Activated T-cell treated with anti-CD3 and anti-CD28 coated beads for 1 hour (primary cell): ENCODE measurements around the gene ATP6V1C2.
"Not testable (repeated sequence)": the region's sequence is repeated elsewhere in the genome, so short reads cannot be mapped to it uniquely, and the experiment has no call there.

Experiments used
- DNase-seq: peaks from one replicate; pipeline ENCODE4 v3.0.0-alpha.2; 2020; ENCODE audit warnings: low read depth

The ATP6V1C2 gene

DNA sequence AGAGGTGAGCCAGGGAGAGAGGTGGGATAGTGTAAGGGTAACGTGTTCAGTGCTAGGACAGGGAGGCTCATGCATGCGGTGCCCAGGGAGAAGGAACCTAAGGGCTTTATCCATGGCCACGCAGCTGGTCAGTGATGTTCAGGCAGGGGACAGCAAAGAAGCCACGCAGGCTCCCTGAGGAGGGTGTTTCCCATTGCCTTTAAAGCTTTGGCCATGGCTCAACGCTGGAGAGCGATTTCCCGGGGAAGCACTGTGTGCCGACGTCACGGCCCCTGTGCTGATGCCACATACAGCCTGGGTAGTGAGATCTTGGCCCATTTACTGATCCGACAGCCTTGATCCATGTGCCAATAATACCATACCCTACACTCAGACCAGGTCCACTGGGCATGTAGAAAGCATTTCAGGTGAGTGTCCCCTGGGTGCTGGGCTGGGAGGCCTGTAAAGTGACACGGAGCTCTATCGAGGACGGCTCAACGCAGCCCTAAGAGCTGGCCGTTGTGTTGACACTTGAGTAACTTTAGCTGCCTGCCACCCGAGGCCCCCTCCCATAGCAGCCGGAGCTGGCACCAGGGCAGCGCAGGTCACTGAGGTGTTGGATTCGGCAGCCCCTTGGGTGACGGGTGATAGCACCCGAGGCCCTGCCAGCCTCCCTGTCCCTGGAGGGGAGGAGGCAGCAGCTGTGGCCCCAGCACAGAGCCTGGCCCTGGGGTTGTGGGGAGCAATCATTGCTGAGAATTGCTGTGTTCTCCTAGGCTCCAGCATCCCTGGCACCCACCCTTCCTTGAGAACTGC is 49.7 kb downstream of the ATP6V1C2 start:
- no peak for DNase-seq

DNA sequence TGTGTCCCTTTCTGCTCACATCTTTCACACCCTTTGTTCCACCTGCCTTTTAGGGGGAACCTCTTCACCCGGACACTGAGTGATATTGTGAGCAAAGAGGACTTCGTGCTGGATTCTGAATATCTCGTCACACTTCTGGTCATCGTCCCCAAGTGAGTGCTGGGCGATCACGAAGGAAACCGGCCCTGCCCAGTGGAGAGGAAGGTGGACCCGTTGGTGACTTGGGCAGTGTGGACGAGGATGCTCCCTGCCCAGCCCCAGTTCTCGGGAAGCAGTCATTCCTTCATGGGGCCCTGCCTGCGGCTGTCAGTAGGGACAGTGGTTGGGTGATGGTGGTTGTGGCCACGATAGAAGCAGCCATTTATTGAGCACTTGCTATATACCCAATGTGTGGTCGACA is 50.4 kb downstream of the ATP6V1C2 start:
- no peak for DNase-seq

- DNase-seq = no peak
These were observed 50.9 kb downstream of the ATP6V1C2 start for GRCh38 chr2:10772201-10772867.

GRCh38 chr2:10772868-10773215 is 51.4 kb downstream of the ATP6V1C2 start:
- no peak for DNase-seq

- no peak for DNase-seq
These were observed 52.5 kb downstream of the ATP6V1C2 start for GRCh38 chr2:10773821-10774341.

DNA sequence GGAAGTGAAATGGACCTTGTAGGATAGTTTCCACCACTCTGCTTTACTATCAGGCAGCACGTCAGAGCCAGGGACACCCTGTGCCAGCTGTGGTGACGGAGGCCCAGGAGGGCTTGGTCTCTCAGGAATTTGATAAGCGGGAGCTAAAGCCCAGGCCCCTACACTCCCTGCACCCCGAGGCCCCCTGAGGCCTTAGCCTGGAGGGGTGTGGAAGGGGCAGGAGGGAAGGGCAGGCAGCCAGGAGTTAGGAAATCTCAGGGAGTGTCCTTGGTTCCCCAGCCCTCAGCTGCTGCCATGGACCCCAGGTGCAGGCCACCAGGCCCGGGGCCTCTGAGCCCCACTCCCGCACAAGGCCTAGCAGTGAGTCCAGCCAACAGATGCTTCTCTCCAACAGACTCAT is 53.0 kb downstream of the ATP6V1C2 start:
- DNase-seq = no peak

DNA sequence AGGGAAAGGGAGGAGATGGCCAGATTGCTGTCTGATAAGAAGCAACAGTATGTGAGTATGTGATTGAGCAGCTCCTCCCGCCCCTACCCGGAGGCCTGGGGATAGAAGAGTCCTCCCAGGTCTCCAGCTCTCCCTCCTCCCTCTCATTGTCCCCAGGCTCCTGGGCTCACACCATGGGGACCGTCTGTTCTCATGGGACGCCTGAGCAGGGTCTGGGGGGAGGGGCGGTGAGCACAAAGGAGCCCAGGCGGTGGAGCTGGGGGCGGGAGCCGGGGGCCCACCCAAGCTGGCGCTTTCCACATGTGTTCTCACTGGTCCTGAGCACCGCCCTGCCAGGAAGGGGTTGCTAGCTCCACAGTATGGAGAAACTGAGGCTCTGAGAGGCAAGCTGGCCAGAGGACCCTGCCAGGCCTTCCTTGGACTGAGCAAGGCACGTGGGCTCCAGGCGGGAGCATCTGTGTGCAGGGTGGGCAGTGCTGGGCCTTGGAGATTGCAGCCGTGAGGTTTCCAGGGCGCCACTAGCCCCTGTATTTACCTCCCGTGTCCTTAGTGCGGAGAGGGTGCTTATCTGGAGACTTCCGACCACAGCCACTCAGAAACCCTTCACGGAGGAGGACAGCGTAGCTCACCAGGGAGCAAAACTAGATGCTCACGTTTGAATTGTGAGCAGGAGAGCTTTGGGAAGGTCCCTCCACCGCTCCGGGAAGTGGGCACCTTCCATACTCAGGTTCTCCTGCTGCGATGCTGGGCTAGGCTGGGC is 53.8 kb downstream of the ATP6V1C2 start:
- no peak for DNase-seq

- no peak for DNase-seq
These were observed 54.4 kb downstream of the ATP6V1C2 start for GRCh38 chr2:10775831-10776230.

GRCh38 chr2:10776231-10776977 is 55.0 kb downstream of the ATP6V1C2 start:
- no peak for DNase-seq

- DNase-seq = no peak
These were observed 55.8 kb downstream of the ATP6V1C2 start for GRCh38 chr2:10777111-10777841.

GRCh38 chr2:10777842-10778723 is 56.7 kb downstream of the ATP6V1C2 start:
- DNase-seq = no peak

GRCh38 chr2:10778724-10779115 is 57.3 kb downstream of the ATP6V1C2 start:
- DNase-seq = no peak

GRCh38 chr2:10779776-10780490 is 58.5 kb downstream of the ATP6V1C2 start:
- DNase-seq = no peak

DNA sequence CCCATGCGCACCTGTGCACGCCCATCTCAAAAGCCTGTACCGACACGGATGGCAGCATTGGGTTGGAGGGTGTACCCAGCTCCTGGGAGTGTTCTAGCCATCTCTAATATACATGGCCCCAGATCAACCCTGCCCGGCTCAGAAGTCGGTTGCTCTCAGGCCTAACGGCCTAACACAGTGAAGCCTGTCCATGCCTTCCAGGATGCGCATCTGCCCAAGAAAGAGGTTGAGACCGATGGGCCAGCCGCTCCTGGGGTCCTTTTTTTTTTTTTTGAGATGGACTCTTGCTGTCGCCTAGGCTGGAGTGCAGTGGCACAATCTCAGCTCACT is 59.0 kb downstream of the ATP6V1C2 start:
- DNase-seq = no peak

- DNase-seq = not testable (repeated sequence)
These were observed 59.4 kb downstream of the ATP6V1C2 start for GRCh38 chr2:10780821-10781220.

DNA sequence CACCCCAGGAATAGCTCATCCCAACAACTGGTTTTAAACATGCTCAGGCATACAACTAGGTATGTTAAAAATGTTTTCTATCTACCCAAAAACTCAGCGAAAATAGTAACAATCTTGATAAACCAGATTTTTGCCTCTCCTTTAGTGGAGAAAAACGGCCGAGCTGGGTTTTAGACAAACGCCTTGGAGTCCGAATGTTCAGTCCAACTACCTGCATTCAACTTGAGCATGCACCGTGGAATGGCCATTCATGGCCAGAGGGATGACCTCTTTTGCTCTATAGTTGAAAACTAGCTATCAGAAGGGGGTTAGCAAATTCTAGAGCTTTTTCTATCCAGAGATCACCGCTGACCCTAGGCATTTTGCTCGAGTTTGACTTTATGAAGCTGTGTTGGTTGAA is 60.3 kb downstream of the ATP6V1C2 start:
- DNase-seq = no peak

DNA sequence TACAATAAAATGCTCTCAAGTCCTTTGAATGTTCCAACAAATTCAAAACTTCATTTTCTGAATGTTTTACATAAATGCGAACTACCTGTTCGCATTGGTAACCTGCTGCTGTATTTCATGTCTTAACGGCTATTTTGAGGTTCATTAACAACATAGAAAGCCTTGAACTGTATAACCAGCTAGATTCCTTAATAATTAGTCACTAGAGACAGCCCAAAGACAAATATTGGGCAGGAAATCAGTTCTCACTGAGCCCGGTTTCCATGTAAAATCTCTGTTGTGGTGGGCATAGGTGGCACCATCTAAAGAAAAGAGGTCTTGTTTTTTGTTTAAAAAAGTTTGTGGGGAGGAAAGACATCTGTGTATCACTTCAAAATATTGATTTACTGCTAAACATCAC is 62.0 kb downstream of the ATP6V1C2 start:
- DNase-seq = no peak

- DNase-seq = no peak
These were observed 63.3 kb downstream of the ATP6V1C2 start for GRCh38 chr2:10784719-10785118.

- no peak for DNase-seq
These were observed 63.8 kb downstream of the ATP6V1C2 start for GRCh38 chr2:10785260-10785659.
